Activated naive CD8-positive, alpha-beta T cell treated with anti-CD3 and anti-CD28 coated beads, Interleukin-2, amount 50 U/mL, for 24 hours (primary cell): ENCODE measurements around the gene MEAF6.

ENCODE experiments used
- ATAC-seq: fragments of 150-1000 bp; cut with Tn5 transposase; one replicate; pipeline ENCODE4 v1.10.0; 2021
- DNase-seq: peaks from one replicate; pipeline ENCODE4 v3.0.0; 2021
- H3K27ac Mint-ChIP-seq: one replicate; pipeline ENCODE4 v1.8.0; 2021; ENCODE audit warnings: mild to moderate bottlenecking, mixed read lengths
- H3K27me3 Mint-ChIP-seq: one replicate; pipeline ENCODE4 v1.8.0; 2021; ENCODE audit warnings: mixed read lengths
- H3K36me3 Mint-ChIP-seq: one replicate; pipeline ENCODE4 v1.8.0; 2021; ENCODE audit warnings: low read depth, mixed read lengths
- H3K4me1 Mint-ChIP-seq: one replicate; pipeline ENCODE4 v1.8.0; 2021; ENCODE audit warnings: mixed read lengths
- H3K4me3 Mint-ChIP-seq: one replicate; pipeline ENCODE4 v1.8.0; 2021; ENCODE audit warnings: mild to moderate bottlenecking, moderate library complexity, mixed read lengths
- H3K9me3 Mint-ChIP-seq: one replicate; pipeline ENCODE4 v1.8.0; 2021; ENCODE audit warnings: mixed read lengths

The MEAF6 gene

GRCh38 chr1:37458551-37458950 lies 56.0 kb downstream of the MEAF6 start:
- Mint-ChIP-seq H3K27ac (no peak overlapping the region), H3K36me3 (no peaks in the 10 kb centered on the region), H3K27me3 (no peaks in the 10 kb centered on the region), H3K9me3 (no peaks in the 10 kb centered on the region), H3K4me1 (peaks cover 5% of the 10 kb centered on the region), H3K4me3 (no peak overlapping the region)
- ATAC-seq (no peak), DNase-seq (no peak)

DNA sequence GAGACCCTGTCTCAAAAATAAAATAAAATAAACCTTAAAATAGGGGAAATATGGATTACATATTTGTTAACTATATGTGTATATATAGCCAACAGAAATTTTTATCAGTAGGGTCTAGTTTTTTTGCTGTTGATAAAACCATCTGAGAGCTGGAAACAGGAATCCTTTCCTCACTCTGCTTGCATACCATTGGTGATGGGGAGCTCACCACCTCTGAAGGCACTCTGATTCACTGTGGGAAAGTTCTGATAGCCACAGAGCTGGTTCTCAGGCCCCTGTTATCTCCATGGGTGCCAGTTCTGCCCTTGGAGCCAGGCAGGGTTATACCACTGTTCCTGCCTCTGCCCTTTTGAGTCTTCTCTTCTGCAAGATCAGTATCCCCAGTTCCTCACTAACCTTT lies 58.0 kb downstream of the MEAF6 start:
- Mint-ChIP-seq H3K4me1 (peaks cover 5% of the 10 kb centered on the region), H3K36me3 (no peaks in the 10 kb centered on the region), H3K9me3 (no peaks in the 10 kb centered on the region), H3K4me3 (no peak overlapping the region), H3K27me3 (no peaks in the 10 kb centered on the region), H3K27ac (no peak overlapping the region)
- DNase-seq (no peak), ATAC-seq (no peak)

DNA sequence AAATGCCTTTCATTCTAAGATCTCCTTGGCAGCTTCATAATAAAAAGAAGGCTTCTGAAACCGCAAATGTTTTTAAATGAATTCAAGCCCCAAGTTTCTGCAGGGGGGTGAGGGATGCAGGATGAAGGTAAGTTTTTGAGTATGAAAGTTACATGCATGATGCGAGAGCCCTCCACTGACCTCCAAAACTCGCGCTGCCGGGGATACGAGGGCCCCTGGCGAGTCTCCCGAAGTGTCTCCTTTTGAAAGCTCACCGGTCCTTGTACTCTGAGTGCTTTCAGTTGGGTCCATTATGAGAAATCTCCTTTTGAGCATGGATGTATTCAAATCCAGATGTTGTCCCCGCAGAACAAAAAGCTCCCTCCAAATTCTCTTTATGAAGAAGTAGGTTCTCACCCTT lies 59.0 kb downstream of the MEAF6 start:
- no peak overlapping the region for H3K4me3 Mint-ChIP-seq
- no peak overlapping the region for H3K27ac Mint-ChIP-seq
- H3K27me3 Mint-ChIP-seq, result no peaks in the 10 kb centered on the region
- no peaks in the 10 kb centered on the region for H3K36me3 Mint-ChIP-seq
- H3K9me3 Mint-ChIP-seq, result no peaks in the 10 kb centered on the region
- DNase-seq (no peak), ATAC-seq (no peak)
- H3K4me1 Mint-ChIP-seq, result peaks cover 10% of the 10 kb centered on the region

DNA sequence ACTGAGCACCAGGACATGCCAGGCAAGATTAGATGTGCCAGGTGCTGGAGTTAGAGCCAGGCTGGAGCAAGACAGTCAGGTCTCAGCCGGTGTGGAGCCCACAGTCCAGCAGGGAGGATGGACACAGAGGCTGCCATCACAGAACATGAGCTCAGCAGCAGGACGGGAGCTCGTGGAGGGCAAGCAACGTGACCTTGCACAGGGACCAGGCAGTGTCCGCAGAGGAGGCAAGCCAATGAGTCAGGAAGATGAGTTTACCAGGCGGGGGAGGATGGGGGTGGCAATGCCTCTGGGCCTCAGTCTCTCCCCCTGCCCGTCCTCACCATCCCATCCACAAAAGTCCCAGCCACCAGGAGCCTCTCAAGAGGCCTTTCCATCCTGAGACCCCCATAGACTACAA lies 60.9 kb downstream of the MEAF6 start:
- Mint-ChIP-seq H3K27ac (no peak overlapping the region), H3K9me3 (no peaks in the 10 kb centered on the region), H3K4me1 (peaks cover 18% of the 10 kb centered on the region), H3K36me3 (no peaks in the 10 kb centered on the region), H3K4me3 (no peak overlapping the region), H3K27me3 (no peaks in the 10 kb centered on the region)
- no peak for ATAC-seq
- DNase-seq, result no peak

DNA sequence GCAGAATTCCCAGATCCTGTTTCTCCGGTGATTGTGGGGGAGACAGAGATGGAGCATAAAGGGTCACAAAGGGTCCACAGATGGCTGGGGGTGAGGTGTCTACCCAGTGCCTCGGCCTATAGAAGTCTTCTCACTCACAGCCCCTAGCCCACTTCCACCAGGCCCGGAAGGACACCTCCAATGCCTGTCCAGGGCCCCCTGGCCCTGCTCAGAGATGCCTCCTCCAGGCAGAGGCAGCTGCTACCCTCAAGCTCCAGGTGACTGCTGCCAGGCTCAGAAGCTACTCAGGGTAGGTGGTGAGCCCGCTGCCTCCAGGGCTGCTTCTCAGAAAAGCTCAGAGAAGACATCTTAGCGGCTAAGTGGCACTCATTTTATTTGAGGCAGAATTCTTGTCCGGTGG lies 62.1 kb downstream of the MEAF6 start:
- Mint-ChIP-seq H3K9me3 (no peaks in the 10 kb centered on the region), H3K27ac (no peak overlapping the region), H3K27me3 (no peaks in the 10 kb centered on the region), H3K4me1 (peaks cover 17% of the 10 kb centered on the region), H3K4me3 (no peak overlapping the region), H3K36me3 (no peaks in the 10 kb centered on the region)
- ATAC-seq, result no peak
- DNase-seq, result no peak

DNA sequence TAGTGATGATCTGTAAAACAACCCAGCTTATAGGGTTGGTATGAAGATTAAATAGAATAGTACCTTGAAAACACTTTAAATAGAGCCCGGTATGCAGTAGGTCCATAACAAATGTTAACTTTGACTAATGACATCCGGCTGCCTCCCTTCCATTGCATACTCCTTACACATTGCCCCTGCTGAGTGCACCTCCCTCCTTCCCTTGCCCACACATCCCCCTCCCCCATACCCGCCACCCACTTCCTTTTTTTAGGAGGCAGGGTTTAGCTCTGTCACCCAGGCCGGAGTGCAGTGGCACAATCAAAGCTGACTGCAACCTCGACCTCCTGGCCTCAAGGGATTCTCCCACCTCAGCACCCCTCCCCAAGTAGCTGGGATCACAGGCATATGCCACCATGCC lies 64.6 kb downstream of the MEAF6 start:
- Mint-ChIP-seq H3K4me3 (no peak overlapping the region), H3K4me1 (peaks cover 15% of the 10 kb centered on the region), H3K27me3 (peaks cover 8% of the 10 kb centered on the region), H3K9me3 (no peaks in the 10 kb centered on the region), H3K27ac (no peak overlapping the region), H3K36me3 (no peaks in the 10 kb centered on the region)
- ATAC-seq (peak; percentile 41), DNase-seq (peak; percentile 42)

DNA sequence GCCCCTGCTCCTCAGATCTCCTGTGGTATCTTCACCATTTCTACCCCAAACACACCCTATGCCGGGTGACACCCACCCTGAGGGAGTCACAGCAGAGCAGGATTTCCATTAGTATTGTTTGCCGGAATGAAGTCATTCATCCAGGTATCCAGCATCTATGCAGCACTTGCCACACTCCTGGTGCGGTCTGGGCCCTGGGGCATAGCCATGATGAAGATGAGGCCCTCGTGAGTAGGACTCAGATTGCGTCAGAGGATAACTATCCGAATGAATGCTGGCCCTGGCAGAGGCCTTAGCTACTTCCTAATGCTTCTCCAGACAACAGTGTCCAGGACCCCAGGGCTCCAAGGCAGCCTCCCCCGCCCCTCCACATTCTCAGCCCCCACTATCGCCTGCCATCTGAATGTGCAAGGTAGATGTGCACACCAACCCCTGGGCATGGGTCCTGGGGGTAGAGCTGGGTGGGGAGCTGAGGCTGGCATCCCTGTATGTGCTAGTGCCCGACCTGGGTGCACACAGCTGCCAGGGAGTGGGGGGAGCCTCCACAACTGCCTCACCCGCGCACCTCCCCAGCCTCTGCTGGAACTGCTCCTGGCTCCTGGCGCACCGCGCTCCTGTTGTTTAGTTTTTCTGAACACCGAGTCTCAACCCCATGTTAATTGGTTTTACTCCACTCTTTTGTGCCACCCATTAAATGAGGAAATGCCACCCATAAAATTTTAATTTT lies 65.7 kb downstream of the MEAF6 start:
- ATAC-seq, result no peak
- Mint-ChIP-seq H3K9me3 (no peaks in the 10 kb centered on the region), H3K27ac (no peak overlapping the region), H3K27me3 (peaks cover 8% of the 10 kb centered on the region), H3K4me1 (peaks cover 14% of the 10 kb centered on the region), H3K36me3 (no peaks in the 10 kb centered on the region), H3K4me3 (no peak overlapping the region)
- DNase-seq, result no peak

DNA sequence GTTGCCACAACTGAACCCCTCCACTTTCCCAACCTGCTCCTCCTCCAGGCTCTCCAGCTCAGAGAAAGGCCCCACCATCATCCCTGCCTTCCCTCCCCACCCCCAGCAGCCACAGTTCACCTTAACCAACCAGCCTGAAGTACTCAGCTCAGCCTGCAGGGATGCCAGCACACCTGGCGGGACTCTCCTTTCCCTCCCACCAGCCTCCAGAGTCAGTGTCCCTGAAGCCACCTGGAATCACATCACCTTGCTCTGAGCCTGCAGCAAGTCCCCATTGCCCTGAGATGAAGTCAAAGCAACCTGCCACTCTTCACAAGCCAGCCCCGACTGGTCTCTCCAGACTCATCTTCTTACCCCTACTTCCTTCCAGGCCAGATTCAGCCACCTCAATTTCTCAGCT lies 66.4 kb downstream of the MEAF6 start:
- H3K27ac Mint-ChIP-seq, result no peak overlapping the region
- no peak for ATAC-seq
- peaks cover 14% of the 10 kb centered on the region for H3K4me1 Mint-ChIP-seq

DNA sequence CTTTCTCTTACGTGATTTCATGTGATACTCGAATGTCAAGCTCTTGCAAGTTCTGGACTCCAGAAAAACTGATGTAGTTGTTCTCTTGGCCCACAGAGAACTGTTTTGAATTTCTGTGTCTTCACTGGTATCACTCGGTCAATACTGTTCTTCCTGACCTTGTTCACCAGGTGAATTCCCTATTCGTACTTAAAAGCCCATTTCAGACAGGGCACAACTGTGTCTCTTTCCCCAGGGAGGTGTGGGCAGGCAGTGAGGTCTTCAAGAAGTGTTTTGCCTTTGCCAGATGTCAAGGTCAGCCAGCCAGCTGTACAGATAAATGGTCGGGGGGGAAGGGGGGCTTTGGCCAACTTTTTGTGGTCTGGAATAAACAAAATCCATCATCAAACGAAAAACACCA lies 67.7 kb downstream of the MEAF6 start:
- H3K27ac Mint-ChIP-seq, result no peak overlapping the region

More for the DNA sequence above, 66.4 kb downstream of the MEAF6 start:
- no peak for DNase-seq
- peaks cover 8% of the 10 kb centered on the region for H3K27me3 Mint-ChIP-seq
- no peak overlapping the region for H3K4me3 Mint-ChIP-seq
- no peaks in the 10 kb centered on the region for H3K36me3 Mint-ChIP-seq
- H3K9me3 Mint-ChIP-seq, result no peaks in the 10 kb centered on the region

GRCh38 chr1:37442644-37443043 lies 71.9 kb downstream of the MEAF6 start:
- Mint-ChIP-seq H3K4me1 (no peaks in the 10 kb centered on the region), H3K27ac (no peak overlapping the region), H3K4me3 (no peak overlapping the region), H3K27me3 (peaks cover 21% of the 10 kb centered on the region), H3K9me3 (no peaks in the 10 kb centered on the region), H3K36me3 (no peaks in the 10 kb centered on the region)
- DNase-seq (no peak), ATAC-seq (no peak)

More for the DNA sequence above, 67.7 kb downstream of the MEAF6 start:
- Mint-ChIP-seq H3K27me3 (peaks cover 13% of the 10 kb centered on the region), H3K36me3 (no peaks in the 10 kb centered on the region), H3K4me1 (peaks cover 14% of the 10 kb centered on the region), H3K9me3 (no peaks in the 10 kb centered on the region), H3K4me3 (no peak overlapping the region)
- no peak for DNase-seq
- no peak for ATAC-seq
